Measurements from ENCODE around the gene GNAZ. TPM values are rescaled to one million over a fixed set of nuclear protein-coding genes. Genes with fewer than 3 reads are reported as not detected.

Gene GNAZ
- total and polyA plus RNA-seq, 2 of the 8 experiments (the other 6 are each of a cell fraction or from before 2014, with no cell fraction given) = 6.6 to 9.6 TPM

GRCh38 chr22:23163665-23164064, 93.3 kb downstream of the GNAZ start:
- Histone ChIP-seq H3K14ac (ENCODE audit: insufficient read length) (no peak overlapping the region), H2BK120ac (replicated peaks; ENCODE audit: low read depth, low read length) (no peak overlapping the region), H3K27ac (ENCODE audit: low read depth, low read length) (no peak overlapping the region), H3K79me1 (ENCODE audit: low read depth, low read length) (no peaks in the 10 kb centered on the region), H2BK5ac (ENCODE audit: low read depth, low read length) (no peak overlapping the region), H4K8ac (ENCODE audit: extremely low read depth, insufficient read depth, low read length) (no peak overlapping the region), H2AFZ (ENCODE audit: low read length) (no peak overlapping the region), H3K23ac (ENCODE audit: insufficient read length) (no peak overlapping the region), H3K23me2 (ENCODE audit: low read depth, low read length) (0 out of 2 replicates have a peak, but pooled peaks cover 2% of the 10 kb centered on the region), H3K9me3 (ENCODE audit: insufficient read depth in 2 of 2, low read depth in 1 of 2, low read length in 1 of 2) (no peaks in the 10 kb centered on the region), H2BK20ac (ENCODE audit: low read length) (no peak overlapping the region), H3K36me3 (ENCODE audit: control insufficient read depth in 2 of 4, insufficient read depth in 4 of 4, low read length in 3 of 4) (no peaks in the 10 kb centered on the region), H2AK5ac (ENCODE audit: low read depth, low read length) (no peak overlapping the region), H3K56ac (replicated peaks; ENCODE audit: insufficient read length, low read depth, low read length) (no peak overlapping the region), H3K4me2 (ENCODE audit: insufficient read depth in 1 of 2, low read depth in 2 of 2, low read length in 2 of 2) (no peak overlapping the region), H4K91ac (replicated peaks; ENCODE audit: insufficient read length, low read length) (no peak overlapping the region), H3K4me3 (ENCODE audit: extremely low read depth in 1 of 4, insufficient read depth in 2 of 4, low read depth in 3 of 4, low read length in 4 of 4) (no peak overlapping the region), H3K4me1 (replicated peaks in 1 of 4; ENCODE audit: control insufficient read depth in 3 of 4, insufficient read depth in 4 of 4, low read length in 3 of 4) (peaks cover 0 to 12% (median 7%) of the 10 kb centered on the region in 4 experiments; a peak in 5 of 7 replicates), H3K4ac (replicated peaks; ENCODE audit: insufficient read length, low read depth, low read length) (no peak overlapping the region), H2BK12ac (ENCODE audit: low read depth, low read length) (no peak overlapping the region), H3K18ac (ENCODE audit: extremely low read depth, low read length) (no peak overlapping the region), H4K20me1 (replicated peaks in 1 of 2; ENCODE audit: control insufficient read depth in 1 of 2, insufficient read depth in 2 of 2, low read length in 2 of 2) (no peaks in the 10 kb centered on the region), H4K5ac (ENCODE audit: insufficient read length, low read depth, low read length) (no peak overlapping the region), H2BK15ac (ENCODE audit: low read length) (no peak overlapping the region), H3K27me3 (replicated peaks in 1 of 4; ENCODE audit: control insufficient read depth in 3 of 4, extremely low read depth in 1 of 4, insufficient read depth in 3 of 4, low read length in 3 of 4) (no peaks in the 10 kb centered on the region), H3K9ac (replicated peaks in 1 of 4; ENCODE audit: extremely low read depth in 1 of 4, low read depth in 3 of 4, low read length in 3 of 4) (no peak overlapping the region), H3K79me2 (ENCODE audit: control insufficient read depth in 1 of 2, insufficient read depth in 2 of 2, low read length in 2 of 2) (no peaks in the 10 kb centered on the region)
- POLR2A ChIA-PET (ENCODE audit: partially characterized antibody) = no interaction called here
- CTCF ChIA-PET (ENCODE audit: partially characterized antibody) = interaction anchor here (0.8 to 2.3 kb wide), 10 partner anchors 10 to 127 kb away, joined by 3 to 12 read pairs (median 4); partner anchors contain the start of gene RSPH14
- 95% methylated on average over 8 of the region's 8 CpGs; no CpG with 5 or more reads in 1 of the 2 experiments for WGBS, 2 experiments (ENCODE audit: extremely low coverage in 1 of 2, insufficient coverage in 1 of 2, insufficient read length in 1 of 2, insufficient replicate concordance in 2 of 2, low coverage in 1 of 2, low lambda C conversion rate in 2 of 2, missing lambda C conversion rate in 1 of 2)
- FAIRE-seq (no peak), DNase-seq (ENCODE audit: low read depth in 1 of 2, low spot score in 2 of 2) (no peak)
- TF ChIP-seq USF2 (IDR thresholded peaks at IDR 0.05; ENCODE audit: low read length) = no peak
- no peak for TF ChIP-seq NRF1 (IDR thresholded peaks at IDR 0.05; ENCODE audit: low read depth, low read length)
- TF ChIP-seq CHD2 (IDR thresholded peaks at IDR 0.05; ENCODE audit: low read length) = no peak
- TF ChIP-seq CHD1 (IDR thresholded peaks at IDR 0.05; ENCODE audit: low read depth, low read length) = no peak
- TF ChIP-seq CBX8 (IDR thresholded peaks at IDR 0.05; ENCODE audit: borderline replicate concordance, low read depth, low read length) = no peak
- no peak for TF ChIP-seq SIX5 (IDR thresholded peaks at IDR 0.05; ENCODE audit: low read depth, low read length)
- no peak for TF ChIP-seq JUN (IDR thresholded peaks at IDR 0.05; ENCODE audit: low read depth, low read length)
- TF ChIP-seq SP2 (IDR thresholded peaks at IDR 0.05; ENCODE audit: low read length) = no peak
- no peak for TF ChIP-seq TEAD4 (IDR thresholded peaks at IDR 0.05; ENCODE audit: low read depth, low read length)
- TF ChIP-seq BRCA1 (IDR thresholded peaks at IDR 0.05; ENCODE audit: low read depth, low read length) = no peak
- no peak for TF ChIP-seq TAF1 (IDR thresholded peaks at IDR 0.05; ENCODE audit: low read depth, low read length)
- TF ChIP-seq SP1 (IDR thresholded peaks at IDR 0.05; ENCODE audit: low read depth, low read length) = no peak
- no peak for TF ChIP-seq ZNF274 (IDR thresholded peaks at IDR 0.05; ENCODE audit: borderline replicate concordance, extremely low read depth, low read length)
- TF ChIP-seq SRF (IDR thresholded peaks at IDR 0.05; ENCODE audit: low read depth, low read length) = no peak
- no peak for TF ChIP-seq TBP (IDR thresholded peaks at IDR 0.05; ENCODE audit: low read depth, low read length)
- TF ChIP-seq GTF2F1 (IDR thresholded peaks at IDR 0.05; ENCODE audit: borderline replicate concordance, low read depth, low read length) = no peak
